Panc1 (cell line): ENCODE measurements around the gene PDZD2. TPM values are rescaled to one million over a fixed set of nuclear protein-coding genes. Genes with fewer than 3 reads are reported as not detected.

Experiments used
- ATAC-seq: fragments of 200-7000 bp; cut with Tn5 transposase; 2 replicates; pipeline ENCODE4 v1.9.1; 2020; ENCODE audit warnings: mild to moderate bottlenecking, moderate library complexity
- BruUV-seq: library from RNA; stranded (reverse); fragments of 400-500 nt; replicated peaks from 2 replicates; lab custom pipeline; 2021; lab: Mats Ljungman, UMichigan
- CTCF ChIA-PET: fragments of 300-600 bp; sonication (Branson Sonifier 250); formaldehyde crosslinking; loops from one replicate; lab custom pipeline; 2022; ENCODE audit warnings: antibody characterized with exemption; lab: Charles Lee
- POLR2A ChIA-PET: fragments of 300-600 bp; sonication (Branson Sonifier 250); formaldehyde crosslinking; loops from one replicate; lab custom pipeline; 2022; ENCODE audit warnings: antibody characterized with exemption; lab: Charles Lee
- DNase-seq: peaks from one replicate; pipeline ENCODE4 v3.0.0-alpha.2; 2010; ENCODE audit warnings: low read depth, low spot score
- H3K27ac ChIP-seq: 2 replicates; pipeline ENCODE4 v1.5.1; 2011; ENCODE audit warnings: mild to moderate bottlenecking, low read length, inconsistent platforms
- H3K27me3 ChIP-seq: fragments of 200-500 bp; sonication (Bioruptor generic); 2 replicates; pipeline ENCODE4 v1.6.0; 2014; ENCODE audit warnings: low read length, inconsistent platforms; ENCODE audit not compliant: control insufficient read depth, insufficient read depth
- H3K36me3 ChIP-seq: fragments of 200-500 bp; sonication (Bioruptor generic); 2 replicates; pipeline ENCODE4 v1.5.1; 2014; ENCODE audit warnings: inconsistent platforms, mild to moderate bottlenecking, low read length, moderate library complexity; ENCODE audit not compliant: control insufficient read depth, insufficient read depth
- H3K4me1 ChIP-seq: 2 replicates; pipeline ENCODE4 v1.5.1; 2011; ENCODE audit warnings: inconsistent platforms, mild to moderate bottlenecking, low read length, moderate library complexity; ENCODE audit not compliant: control insufficient read depth, insufficient read depth
- H3K4me3 ChIP-seq, 2 experiments: 2 replicates each; pipeline ENCODE4 v1.5.1; 2011 to 2012; ENCODE audit warnings: low read depth in 2 of 2, low read length in 2 of 2, mild to moderate bottlenecking in 2 of 2, inconsistent platforms in 1 of 2, moderate library complexity in 1 of 2
- H3K9me3 ChIP-seq: fragments of 200-500 bp; sonication (Bioruptor generic); 2 replicates; pipeline ENCODE4 v1.5.1; 2014; ENCODE audit warnings: low read depth, mild to moderate bottlenecking, inconsistent platforms, low read length, moderate library complexity; ENCODE audit not compliant: control insufficient read depth, insufficient read depth
- CTCF ChIP-seq: fragments of 450-650 bp; IDR thresholded peaks from 2 replicates; pipeline ENCODE4 v1.5.1; 2017; ENCODE audit warnings: mild to moderate bottlenecking
- POLR2AphosphoS5 ChIP-seq: IDR thresholded peaks from 2 replicates; pipeline ENCODE4 v1.6.1; 2012; ENCODE audit warnings: mild to moderate bottlenecking, low read depth, low read length, moderate library complexity
- REST ChIP-seq, 2 experiments: IDR thresholded peaks; 2 replicates each; pipeline ENCODE4 v1.6.1; 2011 to 2012; ENCODE audit warnings: low read depth in 2 of 2, control low read depth in 1 of 2, low read length in 1 of 2, mild to moderate bottlenecking in 1 of 2, moderate library complexity in 1 of 2; ENCODE audit not compliant: insufficient read depth in 1 of 2
- SIN3A ChIP-seq: IDR thresholded peaks from 2 replicates; pipeline ENCODE4 v1.6.1; 2012; ENCODE audit warnings: low read depth, mild to moderate bottlenecking, low read length, moderate library complexity, borderline replicate concordance; ENCODE audit not compliant: insufficient read depth
- TCF7L2 ChIP-seq: IDR thresholded peaks from 2 replicates; pipeline ENCODE4 v1.6.1; 2011; ENCODE audit warnings: mild to moderate bottlenecking, low read depth, low read length, inconsistent platforms
- in situ Hi-C: cut with HindIII; loops from 2 replicates; pipeline ENCODE4 v1.10.0; 2016; ENCODE audit warnings: low sequenced_read_pairs, low pct_unique_long_range_greater_than_20kb
- intact Hi-C: fragments of 100-400 bp; cut with micrococcal nuclease; formaldehyde crosslinking; loops from one replicate; pipeline ENCODE4 v1.10.0; 2022; ENCODE audit not compliant: unreplicated experiment
- total RNA-seq: library from RNA; stranded (reverse); gene quantifications from one replicate; pipeline ENCODE4 v1.2.1, GENCODE V29; 2021; ENCODE audit not compliant: unreplicated experiment

The PDZD2 gene
- total RNA-seq, 1 experiment from 2014 or later: 0.10 TPM

- Histone ChIP-seq H3K4me3 (no peak overlapping the region), H3K36me3 (no peaks in the 10 kb centered on the region), H3K9me3 (no peaks in the 10 kb centered on the region), H3K27ac (no peak overlapping the region), H3K4me1 (no peaks in the 10 kb centered on the region), H3K27me3 (no peaks in the 10 kb centered on the region)
- intact Hi-C loops (no loop called here), in situ Hi-C loops (no loop called here)
- ATAC-seq: no peak
- DNase-seq: no peak
- BruUV-seq: no TSS peak
- ChIA-PET CTCF (no interaction called here), POLR2A (no interaction called here)
- TF ChIP-seq REST (IDR thresholded peaks at IDR 0.05; ENCODE audit: insufficient read depth in 1 of 2, low read depth in 2 of 2, low read length in 1 of 2) (no peak), POLR2AphosphoS5 (no peak), CTCF (no peak), TCF7L2 (no peak), SIN3A (no peak)
Observed at GRCh38 chr5:32059761-32060530, 421.0 kb downstream of the PDZD2 start.

- H3K4me3 ChIP-seq: no peak overlapping the region
- no peak overlapping the region for H3K27ac ChIP-seq
- H3K9me3 ChIP-seq: no peaks in the 10 kb centered on the region
- H3K4me1 ChIP-seq: no peaks in the 10 kb centered on the region
- H3K27me3 ChIP-seq: no peaks in the 10 kb centered on the region
- no peak for TF ChIP-seq TCF7L2
- TF ChIP-seq REST (IDR thresholded peaks at IDR 0.05; ENCODE audit: insufficient read depth in 1 of 2, low read depth in 2 of 2, low read length in 1 of 2): no peak
- BruUV-seq: no TSS peak
- in situ Hi-C loops (no loop called here), intact Hi-C loops (no loop called here)
- H3K36me3 ChIP-seq: no peaks in the 10 kb centered on the region
- DNase-seq (no peak), ATAC-seq (no peak)
- CTCF ChIA-PET: no interaction called here
- POLR2A ChIA-PET: no interaction called here
Observed at GRCh38 chr5:32061236-32061635, 422.3 kb downstream of the PDZD2 start.
